TTC549 (cell line): ENCODE results near the gene DLL4.
"Not testable (repeated sequence)": the region's sequence is repeated elsewhere in the genome, so short reads cannot be mapped to it uniquely, and the experiment has no call there.

Experiments
- FAIRE-seq: peaks from 2 replicates; lab custom pipeline; 2012; peaks lifted over from hg19 to GRCh38; lab: Jason Lieb, UNC

Gene DLL4

GRCh38 chr15:40960925-40961324 is 31.8 kb downstream of the DLL4 start:
- FAIRE-seq: no peak

- not testable (repeated sequence) for FAIRE-seq
Measured at GRCh38 chr15:40961740-40962139, 32.6 kb downstream of the DLL4 start.

GRCh38 chr15:40962317-40962716 is 33.2 kb downstream of the DLL4 start:
- FAIRE-seq: not testable (repeated sequence)

GRCh38 chr15:40963201-40963600 is 34.1 kb downstream of the DLL4 start:
- no peak for FAIRE-seq

- no peak for FAIRE-seq
Measured at GRCh38 chr15:40964006-40964405, 34.9 kb downstream of the DLL4 start.

GRCh38 chr15:40964634-40965033 is 35.5 kb downstream of the DLL4 start:
- FAIRE-seq: no peak

GRCh38 chr15:40968290-40969085 is 39.3 kb downstream of the DLL4 start:
- no peak for FAIRE-seq

- FAIRE-seq: no peak
Measured at GRCh38 chr15:40969363-40969762, 40.2 kb downstream of the DLL4 start.

- FAIRE-seq: no peak
Measured at GRCh38 chr15:40974879-40975278, 45.7 kb downstream of the DLL4 start.

- FAIRE-seq: no peak
Measured at GRCh38 chr15:40976819-40977218, 47.7 kb downstream of the DLL4 start.

GRCh38 chr15:40978141-40978540 is 49.0 kb downstream of the DLL4 start:
- FAIRE-seq: no peak

GRCh38 chr15:40978562-40978961 is 49.4 kb downstream of the DLL4 start:
- no peak for FAIRE-seq

GRCh38 chr15:40981186-40981585 is 52.0 kb downstream of the DLL4 start:
- FAIRE-seq: no peak

- no peak for FAIRE-seq
Measured at GRCh38 chr15:40982855-40983254, 53.7 kb downstream of the DLL4 start.

- FAIRE-seq: no peak
Measured at GRCh38 chr15:40984406-40984805, 55.3 kb downstream of the DLL4 start.

- no peak for FAIRE-seq
Measured at GRCh38 chr15:40984964-40985363, 55.8 kb downstream of the DLL4 start.

GRCh38 chr15:40985541-40986330 is 56.6 kb downstream of the DLL4 start:
- no peak for FAIRE-seq

GRCh38 chr15:40986820-40987219 is 57.7 kb downstream of the DLL4 start:
- FAIRE-seq: no peak

GRCh38 chr15:40988156-40988555 is 59.0 kb downstream of the DLL4 start:
- FAIRE-seq: no peak
